Smooth muscle cell (in vitro differentiated cells): ENCODE results near the gene AKIP1. TPM values are rescaled to one million over a fixed set of nuclear protein-coding genes. Genes with fewer than 3 reads are reported as not detected.

Source experiments
- DNase-seq: peaks from one replicate; lab custom pipeline; 2025; ENCODE audit not compliant: unreplicated experiment; lab: John Stamatoyannopoulos, UW
- H2AFZ ChIP-seq: fragments of 200-600 bp; sonication (generic); 2 replicates; pipeline ENCODE4 v1.6.0; 2016; ENCODE audit warnings: antibody characterized with exemption, low read depth, mild to moderate bottlenecking
- H3F3A ChIP-seq: fragments of 200-600 bp; sonication (generic); 2 replicates; pipeline ENCODE4 v1.6.0; 2017; ENCODE audit warnings: antibody characterized with exemption, low read depth
- H3K27ac ChIP-seq: fragments of 200-600 bp; sonication (generic); 2 replicates; pipeline ENCODE4 v1.5.1; 2016; ENCODE audit warnings: low read depth, mild to moderate bottlenecking
- H3K27me3 ChIP-seq: fragments of 200-600 bp; sonication (generic); 2 replicates; pipeline ENCODE4 v1.6.1; 2016; ENCODE audit warnings: low read depth, mild to moderate bottlenecking
- H3K36me3 ChIP-seq: fragments of 200-600 bp; sonication (generic); 2 replicates; pipeline ENCODE4 v1.5.1; 2016; ENCODE audit warnings: low read depth
- H3K4me1 ChIP-seq: fragments of 200-600 bp; sonication (generic); 2 replicates; pipeline ENCODE4 v1.5.1; 2016; ENCODE audit warnings: low read depth
- H3K4me2 ChIP-seq: fragments of 200-600 bp; sonication (generic); 2 replicates; pipeline ENCODE4 v1.6.0; 2016; ENCODE audit warnings: mild to moderate bottlenecking
- H3K4me3 ChIP-seq: fragments of 200-600 bp; sonication (generic); 2 replicates; pipeline ENCODE4 v1.5.1; 2016; ENCODE audit warnings: mild to moderate bottlenecking
- H3K79me2 ChIP-seq: fragments of 200-600 bp; sonication (generic); 2 replicates; pipeline ENCODE4 v1.6.0; 2016; ENCODE audit warnings: low read depth, mild to moderate bottlenecking
- H3K9ac ChIP-seq: fragments of 200-600 bp; sonication (generic); 2 replicates; pipeline ENCODE4 v1.6.0; 2016; ENCODE audit warnings: low read depth
- H3K9me3 ChIP-seq: fragments of 200-600 bp; sonication (generic); replicated peaks from 2 replicates; pipeline ENCODE4 v1.5.1; 2016; ENCODE audit warnings: low read depth
- H4K20me1 ChIP-seq: fragments of 200-600 bp; sonication (generic); 2 replicates; pipeline ENCODE4 v1.6.0; 2016; ENCODE audit warnings: low read depth
- CTCF ChIP-seq: fragments of 200-600 bp; sonication (generic); IDR thresholded peaks from 2 replicates; pipeline ENCODE4 v1.5.1; 2017; ENCODE audit warnings: borderline replicate concordance, mild to moderate bottlenecking, antibody characterized with exemption; ENCODE audit not compliant: insufficient read depth, poor library complexity, severe bottlenecking
- WGBS: methylation state at CpG from one replicate; pipeline ENCODE4 v1.1.7; 2016; ENCODE audit warnings: low lambda C conversion rate; 5-methylcytosine and 5-hydroxymethylcytosine counted together
- polyA plus RNA-seq: library from polyadenylated mRNA; unstranded; fragments of >200 nt; fragmentation: Nextera tagmentation; extraction: Ambion mirVana; gene quantifications from 2 replicates; pipeline ENCODE4 v1.2.1, GENCODE V29; 2016
- total RNA-seq: library from RNA; depleted of rRNA; stranded (reverse); fragments of >200 nt; gene quantifications from 2 replicates; pipeline ENCODE4 v1.2.3, GENCODE V29; 2014

AKIP1 gene
- total and polyA plus RNA-seq, 2 experiments from 2014 or later = 28.1 to 59.5 TPM

GRCh38 chr11:8937159-8937558 lies 26.2 kb downstream of the AKIP1 start:
- Histone ChIP-seq H4K20me1 (no peaks in the 10 kb centered on the region), H3K4me2 (no peak overlapping the region), H3K27ac (no peak overlapping the region), H3K4me1 (peaks cover 7% of the 10 kb centered on the region), H3F3A (peaks cover 17% of the 10 kb centered on the region), H3K36me3 (no peaks in the 10 kb centered on the region), H3K9me3 (no peaks in the 10 kb centered on the region), H3K9ac (no peak overlapping the region), H2AFZ (no peak overlapping the region), H3K79me2 (no peaks in the 10 kb centered on the region), H3K4me3 (no peak overlapping the region), H3K27me3 (no peaks in the 10 kb centered on the region)
- no peak for DNase-seq
- TF ChIP-seq CTCF = no peak
- 99% methylated on average over 10 of the region's 10 CpGs for WGBS

- Histone ChIP-seq H3K27me3 (no peaks in the 10 kb centered on the region), H3K9ac (no peak overlapping the region), H3K4me1 (peaks cover 7% of the 10 kb centered on the region), H2AFZ (no peak overlapping the region), H3K4me3 (no peak overlapping the region), H3K79me2 (no peaks in the 10 kb centered on the region), H3K9me3 (no peaks in the 10 kb centered on the region), H3K4me2 (no peak overlapping the region), H3K27ac (no peak overlapping the region), H3F3A (peaks cover 17% of the 10 kb centered on the region), H4K20me1 (no peaks in the 10 kb centered on the region), H3K36me3 (no peaks in the 10 kb centered on the region)
- TF ChIP-seq CTCF = no peak
- DNase-seq = no peak
- 89% methylated on average over 14 of the region's 14 CpGs for WGBS
Observed at GRCh38 chr11:8937659-8938058, 26.7 kb downstream of the AKIP1 start.

GRCh38 chr11:8941341-8942103 lies 30.5 kb downstream of the AKIP1 start:
- Histone ChIP-seq H3K27ac (no peak overlapping the region), H3K4me3 (no peak overlapping the region), H3K4me2 (no peak overlapping the region), H2AFZ (no peak overlapping the region), H3K79me2 (no peaks in the 10 kb centered on the region), H3K27me3 (no peaks in the 10 kb centered on the region), H4K20me1 (no peaks in the 10 kb centered on the region), H3K9me3 (no peaks in the 10 kb centered on the region), H3K9ac (no peak overlapping the region), H3K36me3 (no peaks in the 10 kb centered on the region), H3F3A (no peaks in the 10 kb centered on the region), H3K4me1 (peaks cover 3% of the 10 kb centered on the region)
- DNase-seq = no peak
- WGBS = 83% methylated on average over 8 of the region's 8 CpGs
- no peak for TF ChIP-seq CTCF
